Calu3 (cell line): Measurements from ENCODE around the gene CLNS1A. TPM values are rescaled to one million over a fixed set of nuclear protein-coding genes. Genes with fewer than 3 reads are reported as not detected.

Source experiments
- BruUV-seq: library from RNA; stranded (reverse); fragments of 400-500 nt; replicated peaks from 2 replicates; lab custom pipeline; 2021; lab: Mats Ljungman, UMichigan
- CTCF ChIA-PET: fragments of 300-600 bp; sonication (Branson Sonifier 250); formaldehyde crosslinking; loops from one replicate; lab custom pipeline; 2022; ENCODE audit warnings: antibody characterized with exemption; lab: Charles Lee
- DNase-seq: peaks from one replicate; pipeline ENCODE4 v3.0.0; 2022
- H3K27ac Mint-ChIP-seq: one replicate; pipeline ENCODE4 v1.8.0; 2022; ENCODE audit warnings: mixed read lengths; ENCODE audit not compliant: unreplicated experiment
- H3K27me3 Mint-ChIP-seq: one replicate; pipeline ENCODE4 v1.8.0; 2022; ENCODE audit warnings: mixed read lengths; ENCODE audit not compliant: unreplicated experiment
- H3K36me3 Mint-ChIP-seq: one replicate; pipeline ENCODE4 v1.8.0; 2022; ENCODE audit warnings: mild to moderate bottlenecking, moderate library complexity, mixed read lengths; ENCODE audit not compliant: insufficient read depth, unreplicated experiment
- H3K4me1 Mint-ChIP-seq: one replicate; pipeline ENCODE4 v1.8.0; 2022; ENCODE audit warnings: mild to moderate bottlenecking, low read depth, mixed read lengths; ENCODE audit not compliant: unreplicated experiment
- H3K4me3 Mint-ChIP-seq: one replicate; pipeline ENCODE4 v1.8.0; 2022; ENCODE audit warnings: mild to moderate bottlenecking, low read depth, moderate library complexity, mixed read lengths; ENCODE audit not compliant: unreplicated experiment
- H3K9me3 Mint-ChIP-seq: one replicate; pipeline ENCODE4 v1.8.0; 2022; ENCODE audit warnings: low read depth, mixed read lengths; ENCODE audit not compliant: unreplicated experiment
- CTCF ChIP-seq: fragments of 200-600 bp; IDR thresholded peaks from one replicate; pipeline ENCODE4 v1.8.0; 2022; ENCODE audit warnings: antibody characterized with exemption; ENCODE audit not compliant: unreplicated experiment
- intact Hi-C: fragments of 100-400 bp; cut with micrococcal nuclease; formaldehyde crosslinking; loops from one replicate; pipeline ENCODE4 v1.10.0; 2022; ENCODE audit not compliant: unreplicated experiment
- total RNA-seq: library from RNA; stranded (reverse); gene quantifications from 2 replicates; pipeline ENCODE4 v1.2.3, GENCODE V29; 2022

CLNS1A gene
- total RNA-seq, 1 experiment from 2014 or later: 99.6 TPM

- CTCF ChIA-PET: no interaction called here
- H3K4me3 Mint-ChIP-seq: no peak overlapping the region
- H3K4me1 Mint-ChIP-seq: no peaks in the 10 kb centered on the region
- no peaks in the 10 kb centered on the region for H3K27me3 Mint-ChIP-seq
- no TSS peak for BruUV-seq
- DNase-seq: no peak
- no peak overlapping the region for H3K27ac Mint-ChIP-seq
- H3K36me3 Mint-ChIP-seq: no peaks in the 10 kb centered on the region
- intact Hi-C loops: no loop called here
- H3K9me3 Mint-ChIP-seq: no peaks in the 10 kb centered on the region
- no peak for TF ChIP-seq CTCF
These were observed 23.4 kb upstream of the CLNS1A start for GRCh38 chr11:77660947-77661346.

GRCh38 chr11:77658213-77659013 is 20.8 kb upstream of the CLNS1A start:
- DNase-seq: no peak
- TF ChIP-seq CTCF: no peak
- H3K9me3 Mint-ChIP-seq: no peaks in the 10 kb centered on the region
- no peaks in the 10 kb centered on the region for H3K36me3 Mint-ChIP-seq
- intact Hi-C loops: no loop called here
- H3K27me3 Mint-ChIP-seq: no peaks in the 10 kb centered on the region
- no peak overlapping the region for H3K27ac Mint-ChIP-seq
- CTCF ChIA-PET: no interaction called here
- H3K4me3 Mint-ChIP-seq: no peak overlapping the region
- H3K4me1 Mint-ChIP-seq: no peaks in the 10 kb centered on the region
- BruUV-seq: no TSS peak

GRCh38 chr11:77656362-77656761 is 18.8 kb upstream of the CLNS1A start:
- Mint-ChIP-seq H3K9me3 (no peaks in the 10 kb centered on the region), H3K4me1 (no peaks in the 10 kb centered on the region), H3K27ac (no peak overlapping the region), H3K4me3 (no peak overlapping the region), H3K36me3 (no peaks in the 10 kb centered on the region), H3K27me3 (no peaks in the 10 kb centered on the region)
- TF ChIP-seq CTCF: no peak
- BruUV-seq: no TSS peak
- CTCF ChIA-PET: no interaction called here
- DNase-seq: no peak
- intact Hi-C loops: no loop called here

- TF ChIP-seq CTCF: no peak
- DNase-seq: peak; percentile 19
- intact Hi-C loops: no loop called here
- CTCF ChIA-PET: no interaction called here
- no peaks in the 10 kb centered on the region for H3K4me1 Mint-ChIP-seq
- no peaks in the 10 kb centered on the region for H3K27me3 Mint-ChIP-seq
- H3K9me3 Mint-ChIP-seq: no peaks in the 10 kb centered on the region
- no peak overlapping the region for H3K4me3 Mint-ChIP-seq
- no peaks in the 10 kb centered on the region for H3K36me3 Mint-ChIP-seq
- no TSS peak for BruUV-seq
- H3K27ac Mint-ChIP-seq: no peak overlapping the region
These were observed 17.3 kb upstream of the CLNS1A start for GRCh38 chr11:77654770-77655434.
